MCF 10A (cell line): Measurements from ENCODE around the gene ARVCF. TPM values are rescaled to one million over a fixed set of nuclear protein-coding genes. Genes with fewer than 3 reads are reported as not detected.

Source experiments
- BruUV-seq: library from RNA; stranded (reverse); fragments of 400-500 nt; replicated peaks from 2 replicates; lab custom pipeline; 2021; lab: Mats Ljungman, UMichigan
- CTCF ChIA-PET: fragments of 300-600 bp; sonication (Branson Sonifier 250); formaldehyde crosslinking; extraction: SDS; loops from one replicate; lab custom pipeline; 2021; ENCODE audit warnings: antibody characterized with exemption, inconsistent platforms; lab: Yijun Ruan, JAX
- POLR2A ChIA-PET: fragments of 300-600, 350-650 bp; sonication (Branson Sonifier 250); formaldehyde crosslinking; extraction: SDS; loops from one replicate; lab custom pipeline; 2020; ENCODE audit warnings: antibody characterized with exemption, inconsistent platforms; lab: Yijun Ruan, JAX
- DNase-seq: peaks from one replicate; pipeline ENCODE4 v3.0.0-alpha.2; 2018; ENCODE audit not compliant: unreplicated experiment
- H3K27ac Mint-ChIP-seq: one replicate; pipeline ENCODE4 v1.8.0; 2022; ENCODE audit warnings: mild to moderate bottlenecking, low read depth, mixed read lengths; ENCODE audit not compliant: unreplicated experiment
- H3K27me3 Mint-ChIP-seq: one replicate; pipeline ENCODE4 v1.8.0; 2022; ENCODE audit warnings: mixed read lengths; ENCODE audit not compliant: insufficient read depth, unreplicated experiment
- H3K36me3 Mint-ChIP-seq: one replicate; pipeline ENCODE4 v1.8.0; 2022; ENCODE audit warnings: mild to moderate bottlenecking, moderate library complexity, mixed read lengths; ENCODE audit not compliant: insufficient read depth, unreplicated experiment
- H3K4me1 Mint-ChIP-seq: one replicate; pipeline ENCODE4 v1.8.0; 2022; ENCODE audit warnings: mixed read lengths; ENCODE audit not compliant: insufficient read depth, unreplicated experiment
- H3K4me3 Mint-ChIP-seq: one replicate; pipeline ENCODE4 v1.8.0; 2022; ENCODE audit warnings: mild to moderate bottlenecking, moderate library complexity, mixed read lengths; ENCODE audit not compliant: unreplicated experiment
- H3K9me3 Mint-ChIP-seq: one replicate; pipeline ENCODE4 v1.8.0; 2022; ENCODE audit warnings: mixed read lengths; ENCODE audit not compliant: unreplicated experiment
- CTCF ChIP-seq: fragments of 200-600 bp; IDR thresholded peaks from one replicate; pipeline ENCODE4 v1.8.0; 2022; ENCODE audit warnings: antibody characterized with exemption, mild to moderate bottlenecking; ENCODE audit not compliant: unreplicated experiment
- intact Hi-C: fragments of 100-400 bp; cut with micrococcal nuclease; formaldehyde crosslinking; loops from 2 replicates; pipeline ENCODE4 v1.14.1; 2022
- total RNA-seq: library from RNA; stranded (reverse); gene quantifications from 2 replicates; pipeline ENCODE4 v1.2.3, GENCODE V29; 2022

Gene ARVCF
- total RNA-seq, 1 experiment from 2014 or later = 7.5 TPM

- POLR2A ChIA-PET = no interaction called here
- Mint-ChIP-seq H3K36me3 (no peaks in the 10 kb centered on the region), H3K9me3 (no peaks in the 10 kb centered on the region), H3K27ac (no peak overlapping the region), H3K4me1 (peaks cover 18% of the 10 kb centered on the region), H3K27me3 (no peaks in the 10 kb centered on the region), H3K4me3 (no peak overlapping the region)
- intact Hi-C loops = no loop called here
- DNase-seq = no peak
- CTCF ChIA-PET = no interaction called here
- no TSS peak for BruUV-seq
- no peak for TF ChIP-seq CTCF
Measured at GRCh38 chr22:20064140-20064480, 47.5 kb upstream of the ARVCF start.

- intact Hi-C loops = no loop called here
- no peak for DNase-seq
- no peak for TF ChIP-seq CTCF
Measured at GRCh38 chr22:20063271-20064139, 46.9 kb upstream of the ARVCF start.

GRCh38 chr22:20062766-20063083, 46.1 kb upstream of the ARVCF start:
- H3K36me3 Mint-ChIP-seq = peaks cover 5% of the 10 kb centered on the region
- peak; percentile 96 for DNase-seq
- CTCF ChIA-PET = interaction anchor here (0.7 kb wide), 3 partner anchors 13 to 40 kb away, joined by 3 to 4 read pairs (median 3); no protein-coding TSS in a partner anchor

More at GRCh38 chr22:20063271-20064139, 46.9 kb upstream of the ARVCF start:
- ChIA-PET POLR2A (interaction anchor here (0.6 to 1.2 kb wide), 5 partner anchors 16 to 600 kb away, joined by 3 to 8 read pairs (median 3); partner anchors contain the start of gene DGCR8), CTCF (no interaction called here)
- H3K9me3 Mint-ChIP-seq = no peaks in the 10 kb centered on the region
- H3K27ac Mint-ChIP-seq = peak overlapping the region; percentile 10
- BruUV-seq = no TSS peak
- peaks cover 18% of the 10 kb centered on the region for H3K4me1 Mint-ChIP-seq
- no peaks in the 10 kb centered on the region for H3K27me3 Mint-ChIP-seq
- no peaks in the 10 kb centered on the region for H3K36me3 Mint-ChIP-seq
- H3K4me3 Mint-ChIP-seq = no peak overlapping the region

More at GRCh38 chr22:20062766-20063083, 46.1 kb upstream of the ARVCF start:
- POLR2A ChIA-PET = interaction anchor here (0.7 to 1.2 kb wide), 7 partner anchors 11 to 196 kb away, joined by 3 to 8 read pairs (median 3); partner anchors contain the start of gene DGCR8
- intact Hi-C loops = no loop called here
- TF ChIP-seq CTCF = no peak
- Mint-ChIP-seq H3K27ac (peak overlapping the region; percentile 10), H3K4me1 (peaks cover 18% of the 10 kb centered on the region), H3K9me3 (no peaks in the 10 kb centered on the region), H3K4me3 (peak overlapping the region; percentile 40), H3K27me3 (no peaks in the 10 kb centered on the region)
- BruUV-seq = no TSS peak
